ENCODE results near the gene SH2D1B. TPM values are rescaled to one million over a fixed set of nuclear protein-coding genes. Genes with fewer than 3 reads are reported as not detected.

SH2D1B gene
- polyA plus RNA-seq, 1 of the 3 experiments (the other 2 are of a cell fraction) = not detected

- Histone ChIP-seq H3K27me3 (ENCODE audit: insufficient read depth) (no peaks in the 10 kb centered on the region), H3K4me1 (ENCODE audit: control insufficient read depth in 1 of 2, insufficient read depth in 2 of 2, low read depth in 1 of 2, low read length in 1 of 2) (peaks cover 0 to 9% of the 10 kb centered on the region in 2 experiments; a peak in 1 of 4 replicates), H3K4me2 (no peak overlapping the region), H3K9me3 (no peaks in the 10 kb centered on the region), H3F3A (replicated peaks; ENCODE audit: insufficient read depth) (no peaks in the 10 kb centered on the region), H2AFZ (ENCODE audit: low read depth) (no peak overlapping the region), H3K9me2 (no peaks in the 10 kb centered on the region), H3K36me3 (replicated peaks in 1 of 2; ENCODE audit: control insufficient read depth in 1 of 2, insufficient read depth in 2 of 2, low read length in 1 of 2) (no peaks in the 10 kb centered on the region), H3K9ac (no peak overlapping the region), H3K4me3 (ENCODE audit: low read depth in 2 of 2, low read length in 1 of 2) (no peak overlapping the region), H3K79me2 (ENCODE audit: insufficient read depth) (no peaks in the 10 kb centered on the region), H3K27ac (ENCODE audit: low read depth in 2 of 2, low read length in 1 of 2) (no peak overlapping the region), H4K20me1 (ENCODE audit: insufficient read depth) (no peaks in the 10 kb centered on the region)
- WGBS (ENCODE audit: low lambda C conversion rate) = 83% methylated on average over 9 of the region's 10 CpGs
- POLR2A ChIA-PET = no interaction called here
- TF ChIP-seq GABPA (IDR thresholded peaks at IDR 0.05; ENCODE audit: low read depth) (no peak), EZH2phosphoT487 (IDR thresholded peaks at IDR 0.05; ENCODE audit: borderline replicate concordance, low read depth) (no peak), TEAD4 (IDR thresholded peaks at IDR 0.05; ENCODE audit: borderline replicate concordance, insufficient read depth) (no peak), USF2 (IDR thresholded peaks at IDR 0.05; ENCODE audit: borderline replicate concordance, low read depth, low read length) (no peak), IRF3 (IDR thresholded peaks at IDR 0.05; ENCODE audit: low read depth, low read length) (no peak), TAF1 (IDR thresholded peaks at IDR 0.05; ENCODE audit: borderline replicate concordance, low read depth, low read length) (no peak), CHD2 (IDR thresholded peaks at IDR 0.05; ENCODE audit: low read length, partially characterized antibody) (no peak), POLR2AphosphoS5 (IDR thresholded peaks at IDR 0.05; ENCODE audit: low read depth, low read length) (no peak), RFX5 (IDR thresholded peaks at IDR 0.05; ENCODE audit: low read length) (no peak), USF1 (IDR thresholded peaks at IDR 0.05; ENCODE audit: borderline replicate concordance, low read depth) (no peak), JUND (IDR thresholded peaks at IDR 0.05) (no peak), PBX3 (IDR thresholded peaks at IDR 0.05) (no peak)
- CTCF ChIA-PET = interaction anchor here (1.0 to 3.4 kb wide), 4 partner anchors 10 to 91 kb away, joined by 3 to 26 read pairs (median 4); no protein-coding TSS in a partner anchor
- DNase-seq = no peak
Observed at GRCh38 chr1:162367772-162368171, 44.2 kb downstream of the SH2D1B start.

GRCh38 chr1:162367073-162367472 lies 44.9 kb downstream of the SH2D1B start:
- peak overlapping the region; percentile 13 to 42; a peak in 3 of 4 replicates for H3K4me3 ChIP-seq (ENCODE audit: low read depth in 2 of 2, low read length in 1 of 2)
- H3K27ac ChIP-seq (ENCODE audit: low read depth in 2 of 2, low read length in 1 of 2) = no peak overlapping the region
- no peaks in the 10 kb centered on the region for H3F3A ChIP-seq (replicated peaks; ENCODE audit: insufficient read depth)
- DNase-seq = no peak
- no peaks in the 10 kb centered on the region for H3K36me3 ChIP-seq (replicated peaks in 1 of 2; ENCODE audit: control insufficient read depth in 1 of 2, insufficient read depth in 2 of 2, low read length in 1 of 2)
- H4K20me1 ChIP-seq (ENCODE audit: insufficient read depth) = no peaks in the 10 kb centered on the region
- peaks cover 0 to 2% of the 10 kb centered on the region in 2 experiments; a peak in 1 of 4 replicates for H3K4me1 ChIP-seq (ENCODE audit: control insufficient read depth in 1 of 2, insufficient read depth in 2 of 2, low read depth in 1 of 2, low read length in 1 of 2)
- no peaks in the 10 kb centered on the region for H3K27me3 ChIP-seq (ENCODE audit: insufficient read depth)
- CTCF ChIA-PET = interaction anchor here (1.4 to 3.4 kb wide), 4 partner anchors 10 to 311 kb away, joined by 4 to 26 read pairs (median 7); no protein-coding TSS in a partner anchor
- H3K79me2 ChIP-seq (ENCODE audit: insufficient read depth) = no peaks in the 10 kb centered on the region
- H3K9ac ChIP-seq = no peak overlapping the region
- H3K4me2 ChIP-seq = peak overlapping the region; percentile 64; the same call in 1 of the 2 replicates
- H3K9me3 ChIP-seq = no peaks in the 10 kb centered on the region
- POLR2A ChIA-PET = no interaction called here
- peak overlapping the region; percentile 40; the same call in 1 of the 2 replicates for H2AFZ ChIP-seq (ENCODE audit: low read depth)
- H3K9me2 ChIP-seq = no peaks in the 10 kb centered on the region
- 72% methylated on average over 22 of the region's 36 CpGs for WGBS (ENCODE audit: low lambda C conversion rate)
- no peak for TF ChIP-seq RAD21 (IDR thresholded peaks at IDR 0.05; ENCODE audit: low read length)
- TF ChIP-seq MEF2A (IDR thresholded peaks at IDR 0.05; ENCODE audit: borderline replicate concordance, low read depth) = no peak
- TF ChIP-seq MAX (IDR thresholded peaks at IDR 0.05; ENCODE audit: low read depth) = no peak
- TF ChIP-seq ELF1 (IDR thresholded peaks at IDR 0.05) = no peak
- TF ChIP-seq FOXM1 (IDR thresholded peaks at IDR 0.05; ENCODE audit: low read depth) = no peak
- TF ChIP-seq MXI1 (IDR thresholded peaks at IDR 0.05; ENCODE audit: low read depth, low read length) = no peak
- no peak for TF ChIP-seq FOXJ3 (CRISPR knock-in tag; IDR thresholded peaks at IDR 0.05)
- no peak for TF ChIP-seq GABPA (IDR thresholded peaks at IDR 0.05; ENCODE audit: low read depth)
- no peak for TF ChIP-seq PBX3 (IDR thresholded peaks at IDR 0.05)
- no peak for TF ChIP-seq EZH2phosphoT487 (IDR thresholded peaks at IDR 0.05; ENCODE audit: borderline replicate concordance, low read depth)
- TF ChIP-seq TAF1 (IDR thresholded peaks at IDR 0.05; ENCODE audit: borderline replicate concordance, low read depth, low read length) = no peak
- TF ChIP-seq USF2 (IDR thresholded peaks at IDR 0.05; ENCODE audit: borderline replicate concordance, low read depth, low read length) = no peak

Measured in SK-N-SH (cell line).